ENCODE results near the gene LGR5. TPM values are rescaled to one million over a fixed set of nuclear protein-coding genes. Genes with fewer than 3 reads are reported as not detected.
A peak's percentile ranks its signal among the peaks of the same experiment; 100 is the strongest.

Gene LGR5
- total and polyA plus RNA-seq, 2 of the 13 experiments (the other 11 are each of a cell fraction or from before 2014, with no cell fraction given) = 37.0 to 121 TPM

- in situ Hi-C loops (cut with HindIII; ENCODE audit: extremely low pct_ligation_motif_present, low pct_unique_long_range_greater_than_20kb) = no loop called here
These were observed 136.9 kb downstream of the LGR5 start for GRCh38 chr12:71576496-71576895.

More at GRCh38 chr12:71576496-71576895, 136.9 kb downstream of the LGR5 start:
- Histone ChIP-seq H3K4me3 (replicated peaks in 1 of 3; ENCODE audit: insufficient read depth in 1 of 3, low read depth in 2 of 3, low read length in 3 of 3) (no peak overlapping the region), H3K4me1 (ENCODE audit: insufficient read depth, low read length) (no peaks in the 10 kb centered on the region), H4K20me1 (ENCODE audit: insufficient read depth, low read length) (no peaks in the 10 kb centered on the region), H3K27me3 (ENCODE audit: control insufficient read depth in 1 of 2, insufficient read depth in 2 of 2, low read length in 2 of 2) (no peaks in the 10 kb centered on the region), H3K9ac (ENCODE audit: insufficient read depth, low read depth, low read length) (no peak overlapping the region), H3K9me3 (ENCODE audit: low read length) (no peaks in the 10 kb centered on the region), H3K79me2 (ENCODE audit: insufficient read depth, low read length) (no peaks in the 10 kb centered on the region), H3K4me2 (ENCODE audit: low read depth, low read length) (no peak overlapping the region), H2AFZ (ENCODE audit: low read length) (no peak overlapping the region), H3K36me3 (replicated peaks in 1 of 2; ENCODE audit: control insufficient read depth in 1 of 2, insufficient read depth in 2 of 2, low read length in 2 of 2) (peaks cover 16 to 48% of the 10 kb centered on the region in 2 experiments), H3K27ac (ENCODE audit: extremely low read length, insufficient read depth, low read length) (no peak overlapping the region)
- TF ChIP-seq EHMT2 (IDR thresholded peaks at IDR 0.05; ENCODE audit: borderline replicate concordance, low read depth, low read length) (no peak), CEBPG (CRISPR knock-in tag; IDR thresholded peaks at IDR 0.05) (no peak), NR2F2 (IDR thresholded peaks at IDR 0.05; ENCODE audit: borderline replicate concordance, low read depth) (no peak), ZFP37 (CRISPR knock-in tag; IDR thresholded peaks at IDR 0.05; ENCODE audit: borderline replicate concordance) (no peak), TEAD2 (CRISPR knock-in tag; IDR thresholded peaks at IDR 0.05) (no peak), RBM22 (optimal IDR thresholded peaks at IDR 0.05; ENCODE audit: low read length) (peak; percentile 45), ZNF407 (CRISPR knock-in tag; IDR thresholded peaks at IDR 0.05; ENCODE audit: not compliant biosample characterization) (no peak), ISL2 (CRISPR knock-in tag; IDR thresholded peaks at IDR 0.05) (no peak), POLR2G (IDR thresholded peaks at IDR 0.05; ENCODE audit: low read depth, low read length) (0 out of 2 replicates have a peak, but pooled peaks have one; percentile 23), ZC3H4 (CRISPR knock-in tag; IDR thresholded peaks at IDR 0.05; ENCODE audit: borderline replicate concordance) (no peak), PAX8 (CRISPR knock-in tag; IDR thresholded peaks at IDR 0.05; ENCODE audit: borderline replicate concordance) (no peak)
- intact Hi-C loops (cut with micrococcal nuclease; ENCODE audit: unreplicated experiment) = no loop called here
- ChIA-PET POLR2A (no interaction called here), CTCF (ENCODE audit: low intra/inter-chr PET ratio, low total read pairs) (no interaction called here)
- no peak for DNase-seq (ENCODE audit: low spot score)
- 94% methylated on average over 1 of the region's 3 CpGs for WGBS (ENCODE audit: low lambda C conversion rate)
- FAIRE-seq = no peak
- BruUV-seq (replicated peaks) = no TSS peak
- ATAC-seq = no peak; the same call in 2 of the 3 replicates
